ENCODE results near the gene TULP1. TPM values are rescaled to one million over a fixed set of nuclear protein-coding genes. Genes with fewer than 3 reads are reported as not detected.

The TULP1 gene
- total RNA-seq, 3 donors from 2014 or later: not detected

DNA sequence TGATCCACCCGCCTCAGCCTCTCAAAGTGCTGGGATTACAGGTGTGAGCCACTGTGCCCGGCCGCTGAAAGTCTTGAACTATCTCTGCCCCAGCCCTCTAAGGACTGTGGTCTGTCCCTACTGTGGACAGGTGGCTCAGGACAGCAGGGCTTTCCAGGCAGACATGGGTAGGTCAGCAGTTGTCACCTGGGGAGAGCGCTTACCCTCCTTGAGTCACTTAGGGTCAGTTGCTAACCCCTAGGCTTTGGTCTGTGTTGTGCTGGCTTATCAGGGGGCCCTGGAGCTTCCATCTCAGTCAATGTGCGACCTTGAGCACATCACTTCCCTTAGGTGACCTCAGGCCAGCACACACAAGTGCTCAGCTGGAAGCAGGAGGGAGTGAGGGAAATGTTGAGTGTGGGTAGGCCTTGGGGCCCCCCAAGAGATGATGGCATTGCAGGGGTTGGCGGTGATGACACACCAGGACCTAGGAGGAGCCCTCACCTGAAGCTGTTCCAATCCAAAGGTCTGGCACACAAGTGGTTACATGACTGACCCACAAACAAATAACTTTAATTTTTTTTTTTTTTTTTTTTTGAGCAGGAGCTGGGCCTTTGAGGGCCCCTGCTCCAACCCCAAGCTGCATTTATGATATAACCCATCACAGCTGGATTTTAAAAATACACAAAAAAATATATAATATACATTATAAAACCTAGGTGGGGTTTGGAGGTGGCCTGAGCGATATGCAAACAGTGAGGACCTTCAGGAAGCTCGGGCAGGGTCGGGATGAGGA lies 39.4 kb downstream of the TULP1 start:
- peaks cover 0 to 17% of the 10 kb centered on the region in 2 donors for H3K4me1 ChIP-seq
- no peaks in the 10 kb centered on the region for H3K27me3 ChIP-seq
- intact Hi-C loops (cut with DNase I; ENCODE audit: low total_unique reads): no loop called here
- DNase-seq (ENCODE audit: low spot score in 2 of 2): no peak
- peaks cover 4% of the 10 kb centered on the region for H3K36me3 ChIP-seq
- TF ChIP-seq, protein P1, sequence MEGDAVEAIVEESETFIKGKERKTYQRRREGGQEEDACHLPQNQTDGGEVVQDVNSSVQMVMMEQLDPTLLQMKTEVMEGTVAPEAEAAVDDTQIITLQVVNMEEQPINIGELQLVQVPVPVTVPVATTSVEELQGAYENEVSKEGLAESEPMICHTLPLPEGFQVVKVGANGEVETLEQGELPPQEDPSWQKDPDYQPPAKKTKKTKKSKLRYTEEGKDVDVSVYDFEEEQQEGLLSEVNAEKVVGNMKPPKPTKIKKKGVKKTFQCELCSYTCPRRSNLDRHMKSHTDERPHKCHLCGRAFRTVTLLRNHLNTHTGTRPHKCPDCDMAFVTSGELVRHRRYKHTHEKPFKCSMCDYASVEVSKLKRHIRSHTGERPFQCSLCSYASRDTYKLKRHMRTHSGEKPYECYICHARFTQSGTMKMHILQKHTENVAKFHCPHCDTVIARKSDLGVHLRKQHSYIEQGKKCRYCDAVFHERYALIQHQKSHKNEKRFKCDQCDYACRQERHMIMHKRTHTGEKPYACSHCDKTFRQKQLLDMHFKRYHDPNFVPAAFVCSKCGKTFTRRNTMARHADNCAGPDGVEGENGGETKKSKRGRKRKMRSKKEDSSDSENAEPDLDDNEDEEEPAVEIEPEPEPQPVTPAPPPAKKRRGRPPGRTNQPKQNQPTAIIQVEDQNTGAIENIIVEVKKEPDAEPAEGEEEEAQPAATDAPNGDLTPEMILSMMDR (IDR thresholded peaks at IDR 0.05): no peak
- TF ChIP-seq POLR2A (IDR thresholded peaks at IDR 0.05) (no peak), POLR2AphosphoS5 (IDR thresholded peaks at IDR 0.05) (no peak)
- H3K27ac ChIP-seq: no peak overlapping the region
- H3K4me3 ChIP-seq: no peak overlapping the region
- no peaks in the 10 kb centered on the region for H3K9me3 ChIP-seq

DNA sequence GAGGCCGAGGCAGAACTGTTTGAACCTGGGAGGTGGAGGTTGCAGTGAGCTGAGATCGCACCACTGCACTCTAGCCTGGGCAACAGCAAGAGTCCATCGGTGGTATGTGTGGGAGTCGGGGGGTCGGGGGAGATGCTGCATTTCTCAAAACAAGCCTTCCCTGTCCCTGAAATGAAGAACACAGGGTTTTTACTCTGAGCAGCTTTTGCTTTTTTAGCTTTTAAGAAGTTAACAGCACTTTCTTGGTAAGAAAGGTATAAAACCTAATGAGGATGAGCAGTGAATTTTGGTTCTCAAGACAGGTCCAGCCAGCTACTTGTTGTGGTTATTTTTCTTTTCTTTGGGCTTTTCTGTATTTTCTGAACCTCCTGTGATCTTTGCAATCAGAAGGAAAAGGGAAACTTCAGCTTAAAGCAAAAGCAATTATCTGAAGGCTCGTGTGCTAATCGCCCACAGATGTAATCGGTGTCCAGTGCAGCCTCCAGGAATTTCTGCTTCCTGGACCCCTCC lies 40.8 kb downstream of the TULP1 start:
- Histone ChIP-seq H3K36me3 (peaks cover 4% of the 10 kb centered on the region), H3K27ac (peak overlapping the region; percentile 31 to 78)
- intact Hi-C loops (cut with DNase I; ENCODE audit: low total_unique reads): no loop called here

DNA sequence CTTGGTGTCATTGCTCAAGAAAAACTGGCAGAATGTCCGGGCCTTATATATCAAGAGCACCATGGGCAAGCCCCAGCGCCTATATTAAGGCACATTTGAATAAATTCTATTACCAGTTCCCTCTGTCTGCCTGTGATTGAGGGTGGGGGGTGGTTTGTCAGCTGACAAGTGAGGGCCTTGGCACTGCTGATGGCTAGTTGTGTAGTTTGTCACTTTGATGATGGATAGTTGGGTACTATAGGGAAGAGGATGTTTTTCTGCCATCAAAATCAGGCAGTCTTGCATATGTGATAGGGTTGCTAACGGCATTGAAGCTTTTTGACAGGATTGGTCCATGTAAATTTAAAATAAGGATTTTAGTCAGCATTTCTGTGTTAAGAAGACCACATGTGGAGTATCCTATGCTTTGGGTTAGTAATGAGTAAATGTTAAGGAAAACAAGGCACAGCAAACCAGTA lies 42.0 kb downstream of the TULP1 start:
- H3K27me3 ChIP-seq: no peaks in the 10 kb centered on the region
- no peaks in the 10 kb centered on the region for H3K9me3 ChIP-seq
- H3K4me1 ChIP-seq: peaks cover 0 to 17% of the 10 kb centered on the region in 2 donors
- peak overlapping the region in 1 of 3 donors; percentile 89 for H3K4me3 ChIP-seq
- DNase-seq (ENCODE audit: low spot score in 2 of 2): no peak
- H3K27ac ChIP-seq: peak overlapping the region; percentile 87 to 89
- TF ChIP-seq POLR2AphosphoS5 (IDR thresholded peaks at IDR 0.05) (no peak), POLR2A (IDR thresholded peaks at IDR 0.05) (no peak)
- TF ChIP-seq, protein P1 (IDR thresholded peaks at IDR 0.05): no peak
- H3K36me3 ChIP-seq: peaks cover 4% of the 10 kb centered on the region
- intact Hi-C loops (cut with DNase I; ENCODE audit: low total_unique reads): no loop called here

More for the DNA sequence above, 40.8 kb downstream of the TULP1 start:
- Histone ChIP-seq H3K4me1 (peaks cover 0 to 17% of the 10 kb centered on the region in 2 donors), H3K27me3 (no peaks in the 10 kb centered on the region), H3K4me3 (peak overlapping the region in 1 of 3 donors; percentile 89), H3K9me3 (no peaks in the 10 kb centered on the region)
- TF ChIP-seq, protein P1 (IDR thresholded peaks at IDR 0.05): no peak
- TF ChIP-seq POLR2AphosphoS5 (IDR thresholded peaks at IDR 0.05) (no peak), POLR2A (IDR thresholded peaks at IDR 0.05) (no peak)
- DNase-seq (ENCODE audit: low spot score in 2 of 2): no peak

DNA sequence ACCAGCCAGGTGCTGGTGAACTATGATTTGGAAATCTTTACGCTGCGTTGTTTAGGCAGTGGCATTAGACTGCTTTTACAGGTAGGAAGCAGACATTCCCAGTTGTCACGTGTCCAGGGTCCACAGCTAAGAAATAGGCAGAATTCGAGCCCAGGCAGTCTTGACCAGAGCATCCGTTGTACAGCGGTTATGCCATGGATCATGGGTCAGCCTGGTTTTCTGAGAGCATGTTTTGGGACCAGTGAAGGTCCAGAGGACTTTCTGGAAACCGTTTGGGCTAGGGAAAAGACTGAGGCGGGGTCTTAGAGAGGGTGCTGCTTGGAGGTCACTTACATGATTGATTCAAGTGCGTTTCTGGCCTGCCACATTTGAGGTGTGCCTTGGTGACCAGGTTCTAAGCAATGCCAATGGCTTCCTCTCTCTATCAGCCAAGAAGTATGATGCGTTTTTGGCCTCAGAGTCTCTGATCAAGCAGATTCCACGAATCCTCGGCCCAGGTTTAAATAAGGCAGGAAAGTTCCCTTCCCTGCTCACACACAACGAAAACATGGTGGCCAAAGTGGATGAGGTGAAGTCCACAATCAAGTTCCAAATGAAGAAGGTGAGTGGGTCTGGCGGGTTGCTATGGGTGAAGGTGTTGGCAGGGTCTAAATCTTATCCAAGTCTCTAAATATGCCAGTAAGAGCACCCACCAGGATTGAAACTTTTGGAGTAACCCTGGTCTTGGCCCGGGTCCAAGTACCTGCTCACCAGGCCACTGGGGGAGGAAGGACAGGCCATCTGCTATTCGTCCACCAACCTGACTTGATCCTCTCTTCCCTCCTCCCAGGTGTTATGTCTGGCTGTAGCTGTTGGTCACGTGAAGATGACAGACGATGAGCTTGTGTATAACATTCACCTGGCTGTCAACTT lies 42.7 kb downstream of the TULP1 start:
- peak in 1 of 3 donors; percentile 32 for TF ChIP-seq POLR2AphosphoS5 (IDR thresholded peaks at IDR 0.05)
- TF ChIP-seq, protein P1 (IDR thresholded peaks at IDR 0.05): no peak
- H3K4me3 ChIP-seq: peak overlapping the region; percentile 64 to 90 (median 89)
- no peaks in the 10 kb centered on the region for H3K27me3 ChIP-seq
- DNase-seq (ENCODE audit: low spot score in 2 of 2): no peak
- peaks cover 0 to 17% of the 10 kb centered on the region in 2 donors for H3K4me1 ChIP-seq
- H3K27ac ChIP-seq: peak overlapping the region; percentile 87 to 89
- intact Hi-C loops (cut with DNase I; ENCODE audit: low total_unique reads): loop anchor here (5.0 kb wide), 1 partner anchor 128 kb away; the partner anchor contains the start of gene PPARD
- H3K9me3 ChIP-seq: no peaks in the 10 kb centered on the region
- peaks cover 4% of the 10 kb centered on the region for H3K36me3 ChIP-seq

All from breast epithelium (tissue), 4 donors.